Right atrium auricular region (tissue), 2 donors: ENCODE measurements around the gene ZBTB25. TPM values are rescaled to one million over a fixed set of nuclear protein-coding genes. Genes with fewer than 3 reads are reported as not detected.

ENCODE experiments used
- DNase-seq: peaks from one replicate; pipeline ENCODE4 v3.0.0-alpha.2; 2019; ENCODE audit warnings: low spot score
- H3K27ac ChIP-seq, 2 donors: fragments of 200-600 bp; sonication (generic); 1 replicate in 1 of 2; 2 replicates in 1 of 2; pipeline ENCODE4 v1.5.1; 2016 to 2019
- H3K27me3 ChIP-seq, 2 donors: fragments of 200-600 bp; sonication (generic); one replicate each; pipeline versions ENCODE4 v1.5.1 to v1.6.0; 2017 to 2019
- H3K36me3 ChIP-seq: fragments of 200-600 bp; sonication (generic); one replicate; pipeline ENCODE4 v1.5.1; 2016
- H3K4me1 ChIP-seq, 2 donors: fragments of 200-600 bp; sonication (generic); one replicate each; pipeline versions ENCODE4 v1.5.1 to v1.6.0; 2017 to 2019
- H3K4me3 ChIP-seq, 2 donors: fragments of 200-600 bp; sonication (generic); 1 replicate in 1 of 2; 2 replicates in 1 of 2; pipeline ENCODE4 v1.5.1; 2017 to 2019; ENCODE audit warnings: mild to moderate bottlenecking in 1 of 2, moderate library complexity in 1 of 2
- H3K9me3 ChIP-seq, 2 donors: fragments of 200-600 bp; sonication (generic); one replicate each; pipeline ENCODE4 v1.5.1; 2019
- total RNA-seq, 2 donors: library from RNA; depleted of rRNA; stranded (reverse); fragments of >200 nt; gene quantifications; one replicate each; pipeline ENCODE4 v1.1.0, GENCODE V29; 2016
- TF ChIP-seq, protein P1 (sequence below), 2 donors: fragments of 200-600 bp; sonication (generic); IDR thresholded peaks; one replicate each; pipeline ENCODE4 v1.5.1; 2019; ENCODE audit warnings: antibody characterized with exemption in 2 of 2

Gene ZBTB25
- total RNA-seq, 2 donors from 2014 or later: 5.0 to 9.2 TPM

- TF ChIP-seq, protein P1, sequence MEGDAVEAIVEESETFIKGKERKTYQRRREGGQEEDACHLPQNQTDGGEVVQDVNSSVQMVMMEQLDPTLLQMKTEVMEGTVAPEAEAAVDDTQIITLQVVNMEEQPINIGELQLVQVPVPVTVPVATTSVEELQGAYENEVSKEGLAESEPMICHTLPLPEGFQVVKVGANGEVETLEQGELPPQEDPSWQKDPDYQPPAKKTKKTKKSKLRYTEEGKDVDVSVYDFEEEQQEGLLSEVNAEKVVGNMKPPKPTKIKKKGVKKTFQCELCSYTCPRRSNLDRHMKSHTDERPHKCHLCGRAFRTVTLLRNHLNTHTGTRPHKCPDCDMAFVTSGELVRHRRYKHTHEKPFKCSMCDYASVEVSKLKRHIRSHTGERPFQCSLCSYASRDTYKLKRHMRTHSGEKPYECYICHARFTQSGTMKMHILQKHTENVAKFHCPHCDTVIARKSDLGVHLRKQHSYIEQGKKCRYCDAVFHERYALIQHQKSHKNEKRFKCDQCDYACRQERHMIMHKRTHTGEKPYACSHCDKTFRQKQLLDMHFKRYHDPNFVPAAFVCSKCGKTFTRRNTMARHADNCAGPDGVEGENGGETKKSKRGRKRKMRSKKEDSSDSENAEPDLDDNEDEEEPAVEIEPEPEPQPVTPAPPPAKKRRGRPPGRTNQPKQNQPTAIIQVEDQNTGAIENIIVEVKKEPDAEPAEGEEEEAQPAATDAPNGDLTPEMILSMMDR (IDR thresholded peaks at IDR 0.05): no peak
- Histone ChIP-seq H3K9me3 (no peaks in the 10 kb centered on the region), H3K27me3 (no peaks in the 10 kb centered on the region), H3K4me1 (peaks cover 0 to 13% of the 10 kb centered on the region in 2 donors), H3K4me3 (no peak overlapping the region), H3K27ac (no peak overlapping the region), H3K36me3 (peaks cover 30% of the 10 kb centered on the region)
- DNase-seq: no peak
Observed at GRCh38 chr14:64439141-64439540, 64.5 kb downstream of the ZBTB25 start.

- no peak for DNase-seq
- peaks cover 0 to 13% of the 10 kb centered on the region in 2 donors for H3K4me1 ChIP-seq
- no peaks in the 10 kb centered on the region for H3K27me3 ChIP-seq
- TF ChIP-seq, protein P1 (IDR thresholded peaks at IDR 0.05): no peak
- peaks cover 34% of the 10 kb centered on the region for H3K36me3 ChIP-seq
- H3K4me3 ChIP-seq: no peak overlapping the region
- no peak overlapping the region for H3K27ac ChIP-seq
- H3K9me3 ChIP-seq: no peaks in the 10 kb centered on the region
Observed at GRCh38 chr14:64438181-64438841, 65.3 kb downstream of the ZBTB25 start.

GRCh38 chr14:64434528-64434927 is 69.1 kb downstream of the ZBTB25 start:
- no peak for DNase-seq
- H3K27me3 ChIP-seq: no peaks in the 10 kb centered on the region
- H3K9me3 ChIP-seq: no peaks in the 10 kb centered on the region
- H3K27ac ChIP-seq: no peak overlapping the region
- H3K36me3 ChIP-seq: peaks cover 41% of the 10 kb centered on the region
- no peak overlapping the region for H3K4me3 ChIP-seq
- no peaks in the 10 kb centered on the region for H3K4me1 ChIP-seq
- TF ChIP-seq, protein P1 (IDR thresholded peaks at IDR 0.05): no peak

- no peaks in the 10 kb centered on the region for H3K9me3 ChIP-seq
- peaks cover 49% of the 10 kb centered on the region for H3K36me3 ChIP-seq
- no peaks in the 10 kb centered on the region for H3K27me3 ChIP-seq
- H3K4me1 ChIP-seq: no peaks in the 10 kb centered on the region
- no peak overlapping the region for H3K4me3 ChIP-seq
- DNase-seq: no peak
- TF ChIP-seq, protein P1 (IDR thresholded peaks at IDR 0.05): no peak
- H3K27ac ChIP-seq: no peak overlapping the region
Observed at GRCh38 chr14:64423987-64424386, 79.7 kb downstream of the ZBTB25 start.

- H3K27me3 ChIP-seq: no peaks in the 10 kb centered on the region
- no peaks in the 10 kb centered on the region for H3K9me3 ChIP-seq
- H3K4me3 ChIP-seq: no peak overlapping the region
- no peak overlapping the region for H3K27ac ChIP-seq
- H3K36me3 ChIP-seq: peaks cover 59% of the 10 kb centered on the region
- H3K4me1 ChIP-seq: no peaks in the 10 kb centered on the region
- DNase-seq: no peak
- TF ChIP-seq, protein P1 (IDR thresholded peaks at IDR 0.05): no peak
Observed at GRCh38 chr14:64422756-64423155, 80.9 kb downstream of the ZBTB25 start.

DNA sequence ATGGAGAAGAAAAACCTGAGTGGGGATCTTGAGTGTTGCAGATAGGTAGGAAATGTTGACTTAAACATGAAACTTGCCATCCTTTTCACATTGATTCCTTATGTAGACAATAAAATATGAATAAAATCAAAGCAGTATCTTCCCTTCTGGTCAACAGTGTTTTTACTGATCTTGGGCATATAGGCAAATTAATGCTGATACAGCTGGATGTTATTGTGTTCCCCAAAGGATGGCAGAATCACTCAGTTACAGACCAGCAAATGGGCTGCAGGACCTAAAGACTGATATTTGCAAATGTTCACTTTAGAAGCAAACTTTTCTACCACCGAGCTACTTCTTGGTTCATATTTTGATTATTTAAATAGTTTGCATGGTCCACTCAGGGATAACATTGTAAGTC is 81.6 kb downstream of the ZBTB25 start:
- H3K4me3 ChIP-seq: no peak overlapping the region
- TF ChIP-seq, protein P1 (IDR thresholded peaks at IDR 0.05): no peak

More for the DNA sequence above, 81.6 kb downstream of the ZBTB25 start:
- peaks cover 58% of the 10 kb centered on the region for H3K36me3 ChIP-seq
- H3K4me1 ChIP-seq: no peaks in the 10 kb centered on the region
- no peak for DNase-seq
- no peak overlapping the region for H3K27ac ChIP-seq
- no peaks in the 10 kb centered on the region for H3K27me3 ChIP-seq
- no peaks in the 10 kb centered on the region for H3K9me3 ChIP-seq
